Calu3 (cell line): ENCODE measurements around the gene DAB1. TPM values are rescaled to one million over a fixed set of nuclear protein-coding genes. Genes with fewer than 3 reads are reported as not detected.

Experiments used
- Bru-seq: library from RNA; stranded (reverse); fragments of 400-500 nt; gene quantifications from one replicate; lab custom pipeline; 2021; lab: Mats Ljungman, UMichigan
- BruChase-seq, 2 experiments: library from RNA; stranded (reverse); fragments of 400-500 nt; gene quantifications; one replicate each; lab custom pipeline; 2021; lab: Mats Ljungman, UMichigan
- BruUV-seq: library from RNA; stranded (reverse); fragments of 400-500 nt; replicated peaks from 2 replicates; lab custom pipeline; 2021; lab: Mats Ljungman, UMichigan
- CTCF ChIA-PET: fragments of 300-600 bp; sonication (Branson Sonifier 250); formaldehyde crosslinking; loops from one replicate; lab custom pipeline; 2022; ENCODE audit warnings: antibody characterized with exemption; lab: Charles Lee
- DNase-seq: peaks from one replicate; pipeline ENCODE4 v3.0.0; 2022
- H3K27ac Mint-ChIP-seq: one replicate; pipeline ENCODE4 v1.8.0; 2022; ENCODE audit warnings: mixed read lengths; ENCODE audit not compliant: unreplicated experiment
- H3K27me3 Mint-ChIP-seq: one replicate; pipeline ENCODE4 v1.8.0; 2022; ENCODE audit warnings: mixed read lengths; ENCODE audit not compliant: unreplicated experiment
- H3K36me3 Mint-ChIP-seq: one replicate; pipeline ENCODE4 v1.8.0; 2022; ENCODE audit warnings: mild to moderate bottlenecking, moderate library complexity, mixed read lengths; ENCODE audit not compliant: insufficient read depth, unreplicated experiment
- H3K4me1 Mint-ChIP-seq: one replicate; pipeline ENCODE4 v1.8.0; 2022; ENCODE audit warnings: mild to moderate bottlenecking, low read depth, mixed read lengths; ENCODE audit not compliant: unreplicated experiment
- H3K4me3 Mint-ChIP-seq: one replicate; pipeline ENCODE4 v1.8.0; 2022; ENCODE audit warnings: mild to moderate bottlenecking, low read depth, moderate library complexity, mixed read lengths; ENCODE audit not compliant: unreplicated experiment
- H3K9me3 Mint-ChIP-seq: one replicate; pipeline ENCODE4 v1.8.0; 2022; ENCODE audit warnings: low read depth, mixed read lengths; ENCODE audit not compliant: unreplicated experiment
- intact Hi-C: fragments of 100-400 bp; cut with micrococcal nuclease; formaldehyde crosslinking; loops from one replicate; pipeline ENCODE4 v1.10.0; 2022; ENCODE audit not compliant: unreplicated experiment
- long read RNA-seq: library from polyadenylated mRNA; stranded (forward); transcript quantifications from one replicate; pipeline ENCODE4 v2.0.0, GENCODE V29; 2022
- total RNA-seq: library from RNA; stranded (reverse); gene quantifications from 2 replicates; pipeline ENCODE4 v1.2.3, GENCODE V29; 2022
- TF ChIP-seq, protein P1 (sequence below): fragments of 200-600 bp; IDR thresholded peaks from one replicate; pipeline ENCODE4 v1.8.0; 2022; ENCODE audit warnings: antibody characterized with exemption; ENCODE audit not compliant: unreplicated experiment

Gene DAB1
- not detected in 2 replicates for total RNA-seq
- Bru-seq, nascent RNA: percentile 1 among the genes with signal in this experiment
- BruChase-seq, experiment 1, labeled RNA remaining after a 6-hour chase: percentile 1 among the genes with signal in this experiment
- BruChase-seq, experiment 2, labeled RNA remaining after a 2-hour chase: percentile 1 among the genes with signal in this experiment
- long read RNA-seq, partial matches to known transcripts: 0 of 1 reads
- long read RNA-seq, other reads (novel, unspliced or antisense): 1 of 1 reads

DNA sequence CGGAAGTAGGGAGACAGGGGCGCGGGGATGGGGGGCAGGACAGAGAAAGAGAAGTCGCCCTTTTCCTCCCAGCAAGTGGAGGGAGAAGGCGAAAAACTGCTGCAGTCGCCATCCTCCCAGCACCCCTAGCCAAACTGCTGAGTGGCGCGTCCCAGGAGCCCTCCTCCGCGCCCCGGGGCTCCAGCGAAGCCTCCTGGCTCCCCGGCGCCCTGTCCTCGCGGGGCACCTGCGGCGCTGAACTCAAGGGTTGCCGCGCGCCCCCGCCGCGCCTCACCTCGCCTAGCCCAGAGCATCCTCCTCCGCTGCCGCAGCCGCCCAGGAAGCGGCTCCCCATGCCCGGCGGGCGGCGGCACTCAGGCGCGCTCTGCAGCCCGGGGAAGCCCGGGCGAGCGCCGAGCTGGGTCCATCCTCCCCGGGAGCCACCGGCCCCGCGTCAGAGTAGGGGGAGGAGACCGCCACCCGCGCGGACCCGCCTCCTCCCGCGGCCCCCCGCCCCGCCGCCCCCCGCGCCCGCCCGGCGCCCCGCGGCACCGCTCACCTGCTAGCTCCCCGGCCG lies at the start of gene DAB1:
Gene DAB1 (minus strand): TSS at position 405 of the 556 bp plus-strand sequence. CDS start 133,030 bp downstream, outside the sequence.
- H3K27ac Mint-ChIP-seq: no peak within 1 kb of the TSS
- H3K4me3 Mint-ChIP-seq: peak within 1 kb of the TSS; percentile 80
- peaks cover 8% of the 10 kb centered on the region for H3K36me3 Mint-ChIP-seq
- TF ChIP-seq, protein P1, sequence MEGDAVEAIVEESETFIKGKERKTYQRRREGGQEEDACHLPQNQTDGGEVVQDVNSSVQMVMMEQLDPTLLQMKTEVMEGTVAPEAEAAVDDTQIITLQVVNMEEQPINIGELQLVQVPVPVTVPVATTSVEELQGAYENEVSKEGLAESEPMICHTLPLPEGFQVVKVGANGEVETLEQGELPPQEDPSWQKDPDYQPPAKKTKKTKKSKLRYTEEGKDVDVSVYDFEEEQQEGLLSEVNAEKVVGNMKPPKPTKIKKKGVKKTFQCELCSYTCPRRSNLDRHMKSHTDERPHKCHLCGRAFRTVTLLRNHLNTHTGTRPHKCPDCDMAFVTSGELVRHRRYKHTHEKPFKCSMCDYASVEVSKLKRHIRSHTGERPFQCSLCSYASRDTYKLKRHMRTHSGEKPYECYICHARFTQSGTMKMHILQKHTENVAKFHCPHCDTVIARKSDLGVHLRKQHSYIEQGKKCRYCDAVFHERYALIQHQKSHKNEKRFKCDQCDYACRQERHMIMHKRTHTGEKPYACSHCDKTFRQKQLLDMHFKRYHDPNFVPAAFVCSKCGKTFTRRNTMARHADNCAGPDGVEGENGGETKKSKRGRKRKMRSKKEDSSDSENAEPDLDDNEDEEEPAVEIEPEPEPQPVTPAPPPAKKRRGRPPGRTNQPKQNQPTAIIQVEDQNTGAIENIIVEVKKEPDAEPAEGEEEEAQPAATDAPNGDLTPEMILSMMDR: no peak
- no peaks in the 10 kb centered on the region for H3K9me3 Mint-ChIP-seq
- intact Hi-C loops: no loop called here
- H3K4me1 Mint-ChIP-seq: peaks cover 8% of the 10 kb centered on the region
- BruUV-seq: no TSS peak
- peak; percentile 17 for DNase-seq
- H3K27me3 Mint-ChIP-seq: peaks cover 59% of the 10 kb centered on the region
- CTCF ChIA-PET: interaction anchor here (0.6 kb wide), 1 partner anchor 9 kb away, joined by 7 read pairs; no protein-coding TSS in a partner anchor

DNA sequence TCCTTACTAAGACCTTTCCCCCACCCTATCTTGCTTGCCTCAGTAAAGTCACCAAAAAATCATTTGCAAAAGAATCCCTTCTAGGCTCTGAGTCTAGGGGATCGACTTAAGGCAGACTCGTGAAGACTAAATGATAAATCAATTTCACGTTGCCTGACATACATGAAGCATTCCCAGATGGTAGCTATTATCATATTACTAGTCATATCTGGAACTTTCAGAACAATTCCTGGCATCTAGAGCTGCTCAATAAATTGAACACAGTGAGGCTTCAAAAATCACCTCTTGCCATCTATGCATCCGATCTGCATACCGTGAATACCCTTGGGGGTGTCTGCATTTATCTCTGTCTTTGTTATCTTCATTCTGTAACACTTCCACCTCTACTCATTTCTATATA lies 49.6 kb upstream of the DAB1 start:
- no peaks in the 10 kb centered on the region for H3K4me1 Mint-ChIP-seq

DNA sequence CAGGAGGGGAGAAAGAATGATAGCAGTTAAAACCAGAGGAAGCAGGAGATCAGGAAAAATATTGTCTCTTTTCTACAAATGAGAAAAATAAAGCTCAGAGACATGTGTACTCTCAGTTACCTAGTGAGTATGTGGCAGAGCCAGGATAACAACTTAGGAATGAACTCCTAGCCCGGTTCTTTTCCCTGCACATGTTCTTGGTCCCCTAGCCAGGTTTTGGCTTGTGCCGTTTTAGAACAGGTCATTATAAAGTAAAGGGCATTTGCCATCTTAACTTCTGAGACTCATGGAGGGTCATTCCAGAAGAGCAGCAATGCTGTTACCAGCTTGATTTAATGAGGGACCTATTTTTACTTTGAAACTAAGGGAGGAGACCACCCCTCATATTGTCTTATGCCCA lies 48.1 kb upstream of the DAB1 start:
- DNase-seq: no peak
- TF ChIP-seq, protein P1: no peak
- no peak overlapping the region for H3K27ac Mint-ChIP-seq
- CTCF ChIA-PET: no interaction called here
- no TSS peak for BruUV-seq
- H3K36me3 Mint-ChIP-seq: no peaks in the 10 kb centered on the region
- no peak overlapping the region for H3K4me3 Mint-ChIP-seq
- H3K4me1 Mint-ChIP-seq: no peaks in the 10 kb centered on the region
- H3K9me3 Mint-ChIP-seq: peaks cover 11% of the 10 kb centered on the region
- H3K27me3 Mint-ChIP-seq: no peaks in the 10 kb centered on the region
- intact Hi-C loops: no loop called here

More for the DNA sequence above, 49.6 kb upstream of the DAB1 start:
- DNase-seq: no peak
- H3K9me3 Mint-ChIP-seq: peaks cover 11% of the 10 kb centered on the region
- H3K27ac Mint-ChIP-seq: no peak overlapping the region
- TF ChIP-seq, protein P1: no peak
- intact Hi-C loops: no loop called here
- H3K4me3 Mint-ChIP-seq: no peak overlapping the region
- no peaks in the 10 kb centered on the region for H3K27me3 Mint-ChIP-seq
- CTCF ChIA-PET: no interaction called here
- no peaks in the 10 kb centered on the region for H3K36me3 Mint-ChIP-seq
- BruUV-seq: no TSS peak

DNA sequence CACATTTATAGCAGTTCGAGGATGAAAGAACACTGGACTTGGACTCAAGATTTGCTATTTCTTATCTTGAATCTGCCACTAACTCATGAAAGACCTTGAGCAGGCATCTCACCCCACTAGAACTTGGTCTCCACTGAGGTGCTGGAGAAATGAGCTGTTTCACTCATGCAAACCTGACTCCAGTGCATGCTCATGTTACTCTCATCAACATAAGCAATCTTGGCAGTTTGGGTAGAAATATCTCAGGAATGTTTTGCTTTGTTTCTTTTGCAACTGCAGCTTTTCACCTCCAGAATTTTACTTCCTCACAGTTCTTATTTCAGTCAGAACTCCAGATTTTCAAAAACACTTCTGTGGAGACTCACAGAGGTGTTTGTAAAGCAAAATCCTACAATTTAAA lies 46.2 kb upstream of the DAB1 start:
- no peaks in the 10 kb centered on the region for H3K27me3 Mint-ChIP-seq
- CTCF ChIA-PET: no interaction called here

More for the DNA sequence above, 46.2 kb upstream of the DAB1 start:
- BruUV-seq: no TSS peak
- H3K4me3 Mint-ChIP-seq: no peak overlapping the region
- peaks cover 9% of the 10 kb centered on the region for H3K9me3 Mint-ChIP-seq
- no peak for DNase-seq
- TF ChIP-seq, protein P1: no peak
- intact Hi-C loops: no loop called here
- no peaks in the 10 kb centered on the region for H3K4me1 Mint-ChIP-seq
- H3K27ac Mint-ChIP-seq: no peak overlapping the region
- no peaks in the 10 kb centered on the region for H3K36me3 Mint-ChIP-seq
